CD14-positive monocyte (primary cell): ENCODE results near the gene SUPV3L1. TPM values are rescaled to one million over a fixed set of nuclear protein-coding genes. Genes with fewer than 3 reads are reported as not detected.

Experiments used
- DNase-seq, 3 donors: peaks; one replicate each; pipeline ENCODE4 v3.0.0-alpha.2; 2011 to 2022
- H2AFZ ChIP-seq: 2 replicates; pipeline ENCODE4 v1.6.0; 2012; ENCODE audit warnings: mild to moderate bottlenecking, low read depth, low read length, inconsistent platforms; ENCODE audit not compliant: insufficient read depth, poor library complexity, severe bottlenecking
- H3K27ac ChIP-seq, 2 donors: 1 replicate in 1 of 2; 2 replicates in 1 of 2; pipeline ENCODE4 v1.5.1; 2012 to 2013; ENCODE audit warnings: low read length in 2 of 2, control low read depth in 1 of 2, inconsistent platforms in 1 of 2, low read depth in 1 of 2, mild to moderate bottlenecking in 1 of 2
- H3K27me3 ChIP-seq, 2 donors: one replicate each; pipeline versions ENCODE4 v1.6.0 to v1.6.1; 2011 to 2013; ENCODE audit warnings: low read length in 2 of 2; ENCODE audit not compliant: control insufficient read depth in 2 of 2, insufficient read depth in 2 of 2
- H3K36me3 ChIP-seq, 2 donors: replicated peaks in 1 of 2; 1 replicate in 1 of 2; 2 replicates in 1 of 2; pipeline versions ENCODE4 v1.5.1 to v1.6.1; 2012 to 2013; ENCODE audit warnings: low read length in 2 of 2, control low read depth in 1 of 2, inconsistent platforms in 1 of 2, mild to moderate bottlenecking in 1 of 2; ENCODE audit not compliant: insufficient read depth in 2 of 2, control insufficient read depth in 1 of 2
- H3K4me1 ChIP-seq, 2 donors: 1 replicate in 1 of 2; 2 replicates in 1 of 2; pipeline versions ENCODE4 v1.5.1 to v1.6.1; 2012 to 2013; ENCODE audit warnings: low read length in 2 of 2, control low read depth in 1 of 2, inconsistent platforms in 1 of 2, mild to moderate bottlenecking in 1 of 2, moderate library complexity in 1 of 2; ENCODE audit not compliant: insufficient read depth in 2 of 2, control insufficient read depth in 1 of 2
- H3K4me2 ChIP-seq: replicated peaks from 2 replicates; pipeline ENCODE3; 2012; ENCODE audit warnings: low read length, moderate library complexity, mild to moderate bottlenecking; ENCODE audit not compliant: poor library complexity, severe bottlenecking; ENCODE audit errors: extremely low read depth
- H3K4me3 ChIP-seq, 3 experiments: fragments of 200-600 bp in 1 of 3; sonication (generic) in 1 of 3; replicated peaks in 1 of 3; 1 replicate in 2 of 3; 2 replicates in 1 of 3; pipeline ENCODE4 v1.5.1; 2011 to 2013; ENCODE audit warnings: low read length in 3 of 3, mild to moderate bottlenecking in 3 of 3, control low read depth in 2 of 3, low read depth in 2 of 3, inconsistent platforms in 1 of 3, moderate library complexity in 1 of 3
- H3K79me2 ChIP-seq: 2 replicates; pipeline ENCODE4 v1.6.0; 2012; ENCODE audit warnings: mild to moderate bottlenecking, control low read depth, inconsistent platforms, low read length, moderate library complexity; ENCODE audit not compliant: insufficient read depth
- H3K9ac ChIP-seq: 2 replicates; pipeline ENCODE4 v1.6.0; 2017; ENCODE audit warnings: low read length, mild to moderate bottlenecking; ENCODE audit not compliant: insufficient read depth, poor library complexity, severe bottlenecking
- H3K9me3 ChIP-seq, 2 donors: replicated peaks in 1 of 2; 1 replicate in 1 of 2; 2 replicates in 1 of 2; pipeline versions ENCODE4 v1.5.1 to v1.6.1; 2012 to 2013; ENCODE audit warnings: low read length in 2 of 2, control low read depth in 1 of 2; ENCODE audit not compliant: control insufficient read depth in 1 of 2, insufficient read depth in 1 of 2
- H4K20me1 ChIP-seq: 2 replicates; pipeline ENCODE4 v1.6.0; 2012; ENCODE audit warnings: mild to moderate bottlenecking, low read length, control low read depth, moderate library complexity; ENCODE audit not compliant: insufficient read depth
- H3K27ac Mint-ChIP-seq, 7 donors: one replicate each; pipeline ENCODE4 v1.8.0; 2020; ENCODE audit warnings: mild to moderate bottlenecking in 7 of 7, mixed read lengths in 7 of 7, moderate library complexity in 6 of 7, inconsistent platforms in 2 of 7
- H3K27me3 Mint-ChIP-seq, 3 donors: one replicate each; pipeline ENCODE4 v1.8.0; 2021 to 2022; ENCODE audit warnings: low read depth in 3 of 3, mild to moderate bottlenecking in 3 of 3, mixed read lengths in 3 of 3, moderate library complexity in 3 of 3, inconsistent platforms in 1 of 3
- H3K36me3 Mint-ChIP-seq, 2 donors: one replicate each; pipeline ENCODE4 v1.8.0; 2020; ENCODE audit warnings: mixed read lengths in 2 of 2, inconsistent platforms in 1 of 2, mild to moderate bottlenecking in 1 of 2
- H3K4me1 Mint-ChIP-seq: one replicate; pipeline ENCODE4 v1.8.0; 2020; ENCODE audit warnings: mild to moderate bottlenecking, mixed read lengths
- H3K4me3 Mint-ChIP-seq, 2 donors: one replicate each; pipeline ENCODE4 v1.8.0; 2020; ENCODE audit warnings: mild to moderate bottlenecking in 2 of 2, mixed read lengths in 2 of 2, moderate library complexity in 1 of 2
- H3K9me3 Mint-ChIP-seq, 7 donors: one replicate each; pipeline ENCODE4 v1.8.0; 2020 to 2022; ENCODE audit warnings: mixed read lengths in 7 of 7, mild to moderate bottlenecking in 6 of 7, moderate library complexity in 6 of 7, inconsistent platforms in 2 of 7
- CTCF ChIP-seq: fragments of 200-600 bp; IDR thresholded peaks from one replicate; pipeline ENCODE4 v1.8.0; 2022; ENCODE audit warnings: antibody characterized with exemption, mild to moderate bottlenecking
- WGBS: methylation state at CpG from one replicate; pipeline ENCODE4 v1.1.5; 2013; ENCODE audit warnings: missing lambda C conversion rate; ENCODE audit not compliant: insufficient coverage; 5-methylcytosine and 5-hydroxymethylcytosine counted together
- intact Hi-C, 2 donors: fragments of 100-400 bp; cut with micrococcal nuclease; formaldehyde crosslinking; loops; one replicate each; pipeline versions ENCODE4 v1.15.0 to v1.15.1; 2023
- polyA plus RNA-seq, 3 donors: library from polyadenylated mRNA; depleted of rRNA in 1 of 3; unstranded in 2 of 3; stranded (reverse) in 1 of 3; fragments of 300-500 nt in 2 of 3; fragments of >200 nt in 1 of 3; fragmentation: Illumina TruSeq in 2 of 3; gene quantifications; 1 replicate in 2 of 3; 2 replicates in 1 of 3; pipeline ENCODE4 v1.2.3, GENCODE V29; 2012 to 2021

The SUPV3L1 gene
- polyA plus RNA-seq, 3 donors, result 6.8 to 18.8 (median 7.3) TPM

GRCh38 chr10:69232252-69232651, 52.2 kb downstream of the SUPV3L1 start:
- H3K4me3 ChIP-seq, result no peak overlapping the region
- H4K20me1 ChIP-seq, result no peaks in the 10 kb centered on the region
- DNase-seq, result no peak
- peaks cover 20% of the 10 kb centered on the region for H3K4me1 Mint-ChIP-seq
- H3K9me3 ChIP-seq, result no peaks in the 10 kb centered on the region
- no peaks in the 10 kb centered on the region for H3K9me3 Mint-ChIP-seq
- peaks cover 16 to 18% of the 10 kb centered on the region in 2 donors for H3K4me1 ChIP-seq
- H3K79me2 ChIP-seq, result no peaks in the 10 kb centered on the region
- no peak overlapping the region for H3K27ac Mint-ChIP-seq
- no peak for TF ChIP-seq CTCF
- no peaks in the 10 kb centered on the region for H3K27me3 ChIP-seq
- H3K27ac ChIP-seq, result no peak overlapping the region
- H3K27me3 Mint-ChIP-seq, result peaks cover 0 to 3% (median 0%) of the 10 kb centered on the region in 3 donors
- intact Hi-C loops, result no loop called here
- WGBS, result 95% methylated on average over 9 of the region's 9 CpGs
- H3K4me3 Mint-ChIP-seq, result no peak overlapping the region
- no peak overlapping the region for H3K4me2 ChIP-seq
- H3K36me3 ChIP-seq, result no peaks in the 10 kb centered on the region
- no peak overlapping the region for H2AFZ ChIP-seq
- H3K36me3 Mint-ChIP-seq, result no peaks in the 10 kb centered on the region
- H3K9ac ChIP-seq, result no peak overlapping the region

DNA sequence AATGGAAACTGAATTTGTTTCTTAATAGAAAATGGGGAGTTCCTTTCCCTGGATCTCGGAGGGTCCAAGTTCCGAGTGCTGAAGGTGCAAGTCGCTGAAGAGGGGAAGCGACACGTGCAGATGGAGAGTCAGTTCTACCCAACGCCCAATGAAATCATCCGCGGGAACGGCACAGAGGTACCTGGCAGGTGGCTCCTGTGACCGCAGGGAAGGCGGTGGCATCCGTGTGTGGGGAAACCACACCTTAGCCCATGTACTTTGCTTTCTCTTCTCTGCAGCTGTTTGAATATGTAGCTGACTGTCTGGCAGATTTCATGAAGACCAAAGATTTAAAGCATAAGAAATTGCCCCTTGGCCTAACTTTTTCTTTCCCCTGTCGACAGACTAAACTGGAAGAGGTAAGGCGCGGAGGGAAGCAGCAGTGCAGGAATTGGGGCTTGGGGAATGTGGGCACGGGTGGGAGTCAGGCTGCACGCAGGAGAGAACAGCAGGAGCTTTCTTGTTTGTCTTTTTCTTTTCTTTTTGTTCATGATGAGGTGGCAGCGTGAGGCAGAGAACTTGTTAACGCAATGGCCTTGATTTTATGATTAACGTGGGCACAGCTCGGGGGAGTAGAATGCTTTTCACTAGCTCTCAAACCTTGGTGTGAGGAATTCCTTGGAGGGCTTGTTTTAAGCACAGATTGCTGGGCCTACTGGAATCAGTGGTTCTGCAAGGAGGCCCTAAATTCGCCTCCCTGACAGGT, 52.9 kb downstream of the SUPV3L1 start:
- Mint-ChIP-seq H3K4me3 (no peak overlapping the region), H3K9me3 (no peaks in the 10 kb centered on the region), H3K36me3 (no peaks in the 10 kb centered on the region), H3K27me3 (peaks cover 0 to 3% (median 0%) of the 10 kb centered on the region in 3 donors), H3K4me1 (peaks cover 25% of the 10 kb centered on the region), H3K27ac (peak overlapping the region in 2 of 7 donors; percentile 45 to 80)
- DNase-seq, result no peak
- H3K4me2 ChIP-seq, result no peak overlapping the region
- H3K27ac ChIP-seq, result no peak overlapping the region
- WGBS, result 92% methylated on average over 16 of the region's 22 CpGs
- peaks cover 19 to 22% of the 10 kb centered on the region in 2 donors for H3K4me1 ChIP-seq
- H4K20me1 ChIP-seq, result no peaks in the 10 kb centered on the region
- H3K9ac ChIP-seq, result no peak overlapping the region
- H3K9me3 ChIP-seq, result no peaks in the 10 kb centered on the region
- intact Hi-C loops, result no loop called here
- no peak overlapping the region for H2AFZ ChIP-seq
- H3K36me3 ChIP-seq, result no peaks in the 10 kb centered on the region
- no peaks in the 10 kb centered on the region for H3K27me3 ChIP-seq
- no peak overlapping the region for H3K4me3 ChIP-seq
- TF ChIP-seq CTCF, result no peak
- no peaks in the 10 kb centered on the region for H3K79me2 ChIP-seq
